Endothelial cell (in vitro differentiated cells): ENCODE results near the gene LRRC18. TPM values are rescaled to one million over a fixed set of nuclear protein-coding genes. Genes with fewer than 3 reads are reported as not detected.

Experiments
- DNase-seq: peaks from one replicate; pipeline ENCODE4 v3.0.0; 2021; ENCODE audit warnings: low spot score
- H3K27ac Mint-ChIP-seq: one replicate; pipeline ENCODE4 v1.8.0; 2021; ENCODE audit warnings: mixed read lengths, inconsistent platforms; ENCODE audit not compliant: unreplicated experiment
- H3K27me3 Mint-ChIP-seq: one replicate; pipeline ENCODE4 v1.8.0; 2021; ENCODE audit warnings: mild to moderate bottlenecking, moderate library complexity, mixed read lengths, inconsistent platforms; ENCODE audit not compliant: unreplicated experiment
- H3K36me3 Mint-ChIP-seq: one replicate; pipeline ENCODE4 v1.8.0; 2021; ENCODE audit warnings: mild to moderate bottlenecking, low read depth, mixed read lengths, inconsistent platforms; ENCODE audit not compliant: unreplicated experiment
- H3K4me1 Mint-ChIP-seq: one replicate; pipeline ENCODE4 v1.8.0; 2021; ENCODE audit warnings: mild to moderate bottlenecking, mixed read lengths, inconsistent platforms; ENCODE audit not compliant: unreplicated experiment
- H3K4me3 Mint-ChIP-seq: one replicate; pipeline ENCODE4 v1.8.0; 2021; ENCODE audit warnings: mild to moderate bottlenecking, mixed read lengths, inconsistent platforms; ENCODE audit not compliant: unreplicated experiment
- H3K9me3 Mint-ChIP-seq: one replicate; pipeline ENCODE4 v1.8.0; 2021; ENCODE audit warnings: mixed read lengths, inconsistent platforms; ENCODE audit not compliant: unreplicated experiment
- total RNA-seq: library from RNA; stranded (reverse); fragmentation: NEBNext Ultra II Directional; extraction: Animal tissue kit (Norgen Biotek cat#: 25700); gene quantifications from one replicate; pipeline ENCODE4 v1.2.1, GENCODE V29; 2021; ENCODE audit not compliant: unreplicated experiment
- TF ChIP-seq, protein P1 (sequence below): fragments of 200-600 bp; sonication (generic); IDR thresholded peaks from one replicate; pipeline ENCODE4 v1.5.0; 2021; ENCODE audit warnings: antibody characterized with exemption; ENCODE audit not compliant: unreplicated experiment

The LRRC18 gene
- total RNA-seq, 1 donor from 2014 or later = not detected

DNA sequence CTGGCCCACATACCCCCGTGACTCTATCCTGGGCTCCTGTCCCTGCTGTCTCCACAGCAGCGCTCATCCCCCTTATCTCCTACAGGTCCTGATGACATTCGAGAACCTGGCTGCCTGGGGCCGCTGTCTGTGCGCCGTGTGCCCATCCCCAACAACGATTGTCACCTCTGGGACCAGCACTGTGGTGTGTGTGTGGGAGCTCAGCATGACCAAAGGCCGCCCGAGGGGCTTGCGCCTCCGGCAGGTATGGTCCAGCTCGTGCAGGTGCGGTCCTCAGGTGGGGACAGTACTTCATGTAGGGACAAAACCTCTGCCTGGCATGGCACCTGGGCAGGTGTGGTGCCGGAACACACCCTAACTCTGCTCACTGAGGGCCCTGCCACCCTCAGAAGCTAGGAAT is 30.4 kb upstream of the LRRC18 start:
- TF ChIP-seq, protein P1, sequence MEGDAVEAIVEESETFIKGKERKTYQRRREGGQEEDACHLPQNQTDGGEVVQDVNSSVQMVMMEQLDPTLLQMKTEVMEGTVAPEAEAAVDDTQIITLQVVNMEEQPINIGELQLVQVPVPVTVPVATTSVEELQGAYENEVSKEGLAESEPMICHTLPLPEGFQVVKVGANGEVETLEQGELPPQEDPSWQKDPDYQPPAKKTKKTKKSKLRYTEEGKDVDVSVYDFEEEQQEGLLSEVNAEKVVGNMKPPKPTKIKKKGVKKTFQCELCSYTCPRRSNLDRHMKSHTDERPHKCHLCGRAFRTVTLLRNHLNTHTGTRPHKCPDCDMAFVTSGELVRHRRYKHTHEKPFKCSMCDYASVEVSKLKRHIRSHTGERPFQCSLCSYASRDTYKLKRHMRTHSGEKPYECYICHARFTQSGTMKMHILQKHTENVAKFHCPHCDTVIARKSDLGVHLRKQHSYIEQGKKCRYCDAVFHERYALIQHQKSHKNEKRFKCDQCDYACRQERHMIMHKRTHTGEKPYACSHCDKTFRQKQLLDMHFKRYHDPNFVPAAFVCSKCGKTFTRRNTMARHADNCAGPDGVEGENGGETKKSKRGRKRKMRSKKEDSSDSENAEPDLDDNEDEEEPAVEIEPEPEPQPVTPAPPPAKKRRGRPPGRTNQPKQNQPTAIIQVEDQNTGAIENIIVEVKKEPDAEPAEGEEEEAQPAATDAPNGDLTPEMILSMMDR = no peak
- no peak overlapping the region for H3K4me3 Mint-ChIP-seq
- no peak overlapping the region for H3K27ac Mint-ChIP-seq
- no peaks in the 10 kb centered on the region for H3K36me3 Mint-ChIP-seq
- no peaks in the 10 kb centered on the region for H3K4me1 Mint-ChIP-seq
- peaks cover 5% of the 10 kb centered on the region for H3K27me3 Mint-ChIP-seq
- DNase-seq = no peak
- no peaks in the 10 kb centered on the region for H3K9me3 Mint-ChIP-seq

DNA sequence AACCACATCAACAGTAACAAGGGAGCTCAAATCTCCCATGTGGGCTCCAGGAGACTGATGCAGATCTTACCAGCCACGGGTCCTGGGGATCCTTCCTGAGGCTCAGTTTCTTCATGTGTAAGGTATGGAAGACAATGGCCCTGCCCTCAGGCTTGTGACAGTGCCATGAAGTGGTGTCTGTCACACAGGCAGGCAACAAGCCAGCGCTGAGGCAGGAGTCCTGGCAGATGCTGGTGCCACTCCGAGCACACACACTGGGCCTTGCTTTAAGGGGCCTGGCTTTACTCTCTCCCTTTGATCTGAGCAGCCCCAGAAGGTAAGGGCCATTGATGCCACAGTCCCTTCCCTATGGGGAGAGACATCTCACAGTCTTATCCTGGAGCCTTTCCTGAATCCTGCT is 28.4 kb upstream of the LRRC18 start:
- Mint-ChIP-seq H3K9me3 (no peaks in the 10 kb centered on the region), H3K36me3 (no peaks in the 10 kb centered on the region), H3K27me3 (peaks cover 5% of the 10 kb centered on the region), H3K27ac (no peak overlapping the region), H3K4me3 (no peak overlapping the region), H3K4me1 (no peaks in the 10 kb centered on the region)
- TF ChIP-seq, protein P1 = no peak
- no peak for DNase-seq

DNA sequence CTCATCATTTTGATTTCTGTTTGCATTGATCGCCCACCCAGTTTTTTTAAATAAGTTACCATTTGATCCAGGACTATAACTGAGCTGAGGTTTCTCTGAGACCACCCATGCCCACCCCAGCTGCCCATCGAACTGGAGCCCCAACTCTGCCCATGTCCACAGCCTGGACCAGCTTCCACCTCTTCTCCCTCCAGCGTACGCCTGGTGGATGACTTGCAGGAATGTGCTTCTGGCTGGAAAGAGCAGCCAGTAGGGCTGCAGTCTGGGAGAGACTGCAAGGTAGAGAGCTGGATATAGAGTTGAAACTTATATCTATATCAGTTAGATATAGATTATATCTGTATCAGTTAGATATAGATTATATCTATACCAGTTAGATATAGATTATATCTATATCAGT is 25.8 kb upstream of the LRRC18 start:
- no peaks in the 10 kb centered on the region for H3K9me3 Mint-ChIP-seq
- H3K27ac Mint-ChIP-seq = no peak overlapping the region
- no peak for DNase-seq
- H3K4me1 Mint-ChIP-seq = no peaks in the 10 kb centered on the region
- TF ChIP-seq, protein P1 = no peak
- peaks cover 5% of the 10 kb centered on the region for H3K27me3 Mint-ChIP-seq
- no peaks in the 10 kb centered on the region for H3K36me3 Mint-ChIP-seq
- no peak overlapping the region for H3K4me3 Mint-ChIP-seq

- TF ChIP-seq, protein P1 = no peak
- Mint-ChIP-seq H3K36me3 (no peaks in the 10 kb centered on the region), H3K4me1 (no peaks in the 10 kb centered on the region), H3K27me3 (peaks cover 3% of the 10 kb centered on the region), H3K9me3 (no peaks in the 10 kb centered on the region), H3K4me3 (no peak overlapping the region), H3K27ac (no peak overlapping the region)
- DNase-seq = no peak
Observed at GRCh38 chr10:48964038-48964437, 24.4 kb upstream of the LRRC18 start.

GRCh38 chr10:48958598-48959190 is 19.1 kb upstream of the LRRC18 start:
- H3K27me3 Mint-ChIP-seq = peaks cover 4% of the 10 kb centered on the region
- no peak overlapping the region for H3K27ac Mint-ChIP-seq
- TF ChIP-seq, protein P1 = no peak
- H3K36me3 Mint-ChIP-seq = no peaks in the 10 kb centered on the region
- no peaks in the 10 kb centered on the region for H3K9me3 Mint-ChIP-seq
- H3K4me3 Mint-ChIP-seq = no peak overlapping the region
- H3K4me1 Mint-ChIP-seq = no peaks in the 10 kb centered on the region
- DNase-seq = no peak
